Mesodermal cell (in vitro differentiated cells): ENCODE results near the gene ZNF785.
"Not testable (repeated sequence)": the region's sequence is repeated elsewhere in the genome, so short reads cannot be mapped to it uniquely, and the experiment has no call there.

ENCODE experiments used
- H3K27ac ChIP-seq: 2 replicates; pipeline ENCODE4 v1.7.0; 2013; ENCODE audit warnings: mild to moderate bottlenecking, low read depth, low read length, moderate library complexity; ENCODE audit not compliant: severe bottlenecking
- H3K36me3 ChIP-seq: 2 replicates; pipeline ENCODE4 v1.7.1; 2013; ENCODE audit warnings: mild to moderate bottlenecking, low read length, moderate library complexity; ENCODE audit not compliant: control insufficient read depth, insufficient read depth
- H3K4me1 ChIP-seq: one replicate; pipeline ENCODE4 v1.7.1; 2013; ENCODE audit warnings: mild to moderate bottlenecking, low read length; ENCODE audit not compliant: insufficient read depth, control insufficient read depth, poor library complexity, severe bottlenecking
- H3K4me3 ChIP-seq: 2 replicates; pipeline ENCODE4 v1.7.0; 2013; ENCODE audit warnings: low read length, control low read depth, mild to moderate bottlenecking; ENCODE audit not compliant: insufficient read depth, poor library complexity, severe bottlenecking; ENCODE audit errors: extremely low read depth
- H3K9me3 ChIP-seq: 2 replicates; pipeline ENCODE4 v1.7.1; 2013; ENCODE audit warnings: mild to moderate bottlenecking, low read length, moderate library complexity; ENCODE audit not compliant: control insufficient read depth
- WGBS, 2 experiments: methylation state at CpG; one replicate each; pipeline ENCODE4 v1.1.5; 2013; ENCODE audit warnings: missing lambda C conversion rate in 2 of 2; ENCODE audit not compliant: insufficient coverage in 2 of 2; 5-methylcytosine and 5-hydroxymethylcytosine counted together

ZNF785 gene

GRCh38 chr16:30539000-30539964 lies 46.2 kb downstream of the ZNF785 start:
- Histone ChIP-seq H3K4me1 (peaks cover 27% of the 10 kb centered on the region), H3K27ac (no peak overlapping the region)
- WGBS, 2 experiments, result 92 to 98% methylated on average over 7 of the region's 8 CpGs

DNA sequence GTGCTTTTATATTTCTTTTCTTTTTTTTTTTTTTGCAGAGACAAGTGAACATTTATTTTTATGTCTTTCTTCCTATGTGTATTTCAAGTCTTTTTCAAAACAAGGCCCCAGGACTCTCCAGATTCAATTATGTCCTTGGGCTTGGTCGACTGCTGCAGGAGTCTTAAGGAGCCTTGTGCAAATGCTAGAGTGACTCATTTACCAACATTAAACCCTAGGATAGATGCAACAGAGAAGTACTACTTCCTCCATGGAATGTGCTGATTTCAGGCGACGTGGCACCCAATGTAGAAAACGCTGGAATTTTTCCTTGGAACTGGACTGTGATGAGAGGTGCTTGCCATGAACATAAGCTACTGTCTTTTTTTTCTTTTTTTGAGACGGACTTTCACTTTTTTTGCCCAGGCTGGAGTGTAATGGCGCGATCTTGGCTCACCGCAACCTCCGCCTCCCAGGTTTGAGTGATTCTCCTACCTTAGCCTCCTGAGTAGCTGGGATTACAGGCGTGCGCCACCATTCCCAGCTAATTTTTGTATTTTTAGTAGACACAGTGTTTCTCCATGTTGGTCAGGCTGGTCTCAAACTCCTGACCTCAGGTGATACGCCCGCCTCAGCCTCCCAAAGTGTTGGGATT lies 49.0 kb downstream of the ZNF785 start:
- H3K27ac ChIP-seq, H3K9me3 ChIP-seq: not testable (repeated sequence)
- peak overlapping the region; percentile 56 for H3K4me3 ChIP-seq
- H3K4me1 ChIP-seq, result peaks cover 18% of the 10 kb centered on the region
- H3K36me3 ChIP-seq, result peaks cover 19% of the 10 kb centered on the region
- 87 to 96% methylated on average over 8 to 11 of the region's 13 CpGs for WGBS, 2 experiments

More at GRCh38 chr16:30539000-30539964, 46.2 kb downstream of the ZNF785 start:
- H3K4me3 ChIP-seq, result no peak overlapping the region
- H3K36me3 ChIP-seq, result peaks cover 6% of the 10 kb centered on the region
- no peaks in the 10 kb centered on the region for H3K9me3 ChIP-seq

GRCh38 chr16:30535777-30536190 lies 49.7 kb downstream of the ZNF785 start:
- peak overlapping the region; percentile 54 for H3K27ac ChIP-seq
- peaks cover 26% of the 10 kb centered on the region for H3K36me3 ChIP-seq
- peak overlapping the region; percentile 56 for H3K4me3 ChIP-seq
- H3K9me3 ChIP-seq, result no peaks in the 10 kb centered on the region
- WGBS, 2 experiments, result 39 to 50% methylated on average over 9 to 12 of the region's 12 CpGs
- peaks cover 12% of the 10 kb centered on the region for H3K4me1 ChIP-seq

DNA sequence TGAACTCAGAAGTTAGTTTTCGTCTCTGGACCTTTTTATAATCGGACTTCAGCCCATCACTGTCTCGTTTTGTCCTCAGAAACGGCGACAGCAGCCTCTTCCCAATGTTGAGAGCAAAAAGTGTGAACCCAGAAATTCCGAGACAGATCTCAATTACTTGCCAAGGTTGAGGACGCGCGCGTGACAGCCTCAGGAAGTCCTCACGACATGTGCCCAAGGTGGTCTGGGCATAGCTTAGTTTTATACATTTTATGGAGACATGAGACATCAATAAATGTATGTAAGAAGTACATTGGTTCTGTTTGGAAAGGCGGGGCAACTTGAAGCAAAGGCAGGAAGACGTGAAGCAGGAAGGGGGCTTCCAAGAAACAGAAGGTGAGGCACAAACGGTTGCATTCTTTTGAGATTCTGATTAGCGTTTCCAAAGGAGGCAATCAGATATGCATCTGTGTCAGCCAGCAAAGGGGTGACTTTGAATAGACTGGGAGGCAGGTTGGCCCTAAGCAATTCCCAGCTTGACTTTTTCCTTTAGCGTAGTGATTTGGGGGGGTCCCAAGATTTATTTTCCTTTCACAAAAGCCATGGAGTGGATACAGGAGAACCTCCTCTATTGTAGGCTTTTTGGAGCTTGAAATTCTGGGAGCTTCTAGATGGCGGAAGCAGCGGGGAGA lies 50.3 kb downstream of the ZNF785 start:
- WGBS, 2 experiments, result 2 to 7% methylated on average over 14 to 16 of the region's 18 CpGs
- Histone ChIP-seq H3K27ac (peak overlapping the region; percentile 54), H3K4me1 (peaks cover 12% of the 10 kb centered on the region), H3K4me3 (peak overlapping the region; percentile 56), H3K36me3 (peaks cover 30% of the 10 kb centered on the region), H3K9me3 (no peaks in the 10 kb centered on the region)

- Histone ChIP-seq H3K4me3 (peak within 1 kb of the TSS; percentile 56), H3K27ac (peak within 1 kb of the TSS; percentile 54), H3K4me1 (peaks cover 12% of the 10 kb centered on the region), H3K36me3 (peaks cover 30% of the 10 kb centered on the region), H3K9me3 (no peaks in the 10 kb centered on the region)
- 1% methylated on average over 59 to 70 of the region's 70 CpGs for WGBS, 2 experiments
Observed at GRCh38 chr16:30534368-30535105, 51.0 kb downstream of the ZNF785 start, which contains the start of gene ZNF747. Gene ZNF747 (minus strand): TSS chr16:30534858. CDS start chr16:30534679, 179 bp downstream.

DNA sequence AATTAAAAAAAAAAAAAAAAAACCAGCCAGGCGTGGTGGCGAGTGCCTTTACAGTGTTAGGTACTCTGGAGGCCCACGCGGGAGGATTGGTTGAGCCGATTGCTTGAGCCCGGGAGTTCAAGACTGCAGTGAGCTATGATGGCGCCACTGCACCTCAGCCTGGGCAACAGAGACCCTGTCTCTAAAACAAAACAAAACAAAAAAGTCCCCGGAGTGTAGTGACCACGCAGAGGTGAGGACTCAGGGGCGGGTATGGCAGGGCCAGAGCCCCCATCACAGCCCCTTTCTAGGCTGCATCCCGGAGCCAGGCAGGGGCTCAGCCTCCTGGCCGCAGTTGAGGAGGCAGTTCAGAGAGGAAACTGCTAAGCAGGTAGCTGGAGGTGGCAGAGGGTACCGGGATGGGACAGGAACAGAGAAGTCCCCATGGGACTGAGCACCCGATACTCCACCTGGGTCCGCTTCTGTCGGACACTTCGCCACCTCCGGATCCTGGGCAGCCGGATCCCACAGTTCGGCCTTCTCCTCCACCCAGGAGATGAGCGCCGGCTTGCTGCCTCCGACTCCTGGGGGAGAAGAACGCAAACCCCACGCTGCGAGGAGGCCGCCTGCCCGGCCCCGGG lies 51.6 kb downstream of the ZNF785 start:
- H3K4me3 ChIP-seq, result peak overlapping the region; percentile 56
- peak overlapping the region; percentile 29 for H3K27ac ChIP-seq
- H3K4me1 ChIP-seq, result peaks cover 12% of the 10 kb centered on the region
- H3K36me3 ChIP-seq, result peaks cover 30% of the 10 kb centered on the region
- H3K9me3 ChIP-seq, result no peaks in the 10 kb centered on the region
- WGBS, 2 experiments, result 25 to 40% methylated on average over 17 to 21 of the region's 29 CpGs

DNA sequence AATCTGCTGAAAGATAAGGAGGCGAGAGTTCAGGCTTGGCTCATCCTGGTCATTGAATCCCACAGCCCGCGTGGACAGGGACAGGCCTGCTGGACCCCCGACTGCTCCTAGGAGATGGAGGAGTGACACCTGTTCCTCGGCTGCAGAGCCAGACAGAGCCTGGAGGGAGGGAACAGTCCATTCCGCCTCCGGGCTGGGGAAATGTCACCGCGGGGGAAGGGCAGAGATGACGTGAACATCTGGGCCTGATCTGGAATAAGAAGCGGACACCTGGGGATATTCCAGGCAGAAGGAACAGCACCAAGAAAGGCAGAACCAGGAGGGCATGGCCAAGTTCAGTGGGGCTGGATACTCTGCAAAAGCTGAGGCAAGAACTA lies 52.4 kb downstream of the ZNF785 start:
- Histone ChIP-seq H3K27ac (no peak overlapping the region), H3K9me3 (no peaks in the 10 kb centered on the region), H3K36me3 (peaks cover 30% of the 10 kb centered on the region), H3K4me3 (no peak overlapping the region), H3K4me1 (peaks cover 12% of the 10 kb centered on the region)
- WGBS, 2 experiments, result 85 to 90% methylated on average over 11 of the region's 11 CpGs

DNA sequence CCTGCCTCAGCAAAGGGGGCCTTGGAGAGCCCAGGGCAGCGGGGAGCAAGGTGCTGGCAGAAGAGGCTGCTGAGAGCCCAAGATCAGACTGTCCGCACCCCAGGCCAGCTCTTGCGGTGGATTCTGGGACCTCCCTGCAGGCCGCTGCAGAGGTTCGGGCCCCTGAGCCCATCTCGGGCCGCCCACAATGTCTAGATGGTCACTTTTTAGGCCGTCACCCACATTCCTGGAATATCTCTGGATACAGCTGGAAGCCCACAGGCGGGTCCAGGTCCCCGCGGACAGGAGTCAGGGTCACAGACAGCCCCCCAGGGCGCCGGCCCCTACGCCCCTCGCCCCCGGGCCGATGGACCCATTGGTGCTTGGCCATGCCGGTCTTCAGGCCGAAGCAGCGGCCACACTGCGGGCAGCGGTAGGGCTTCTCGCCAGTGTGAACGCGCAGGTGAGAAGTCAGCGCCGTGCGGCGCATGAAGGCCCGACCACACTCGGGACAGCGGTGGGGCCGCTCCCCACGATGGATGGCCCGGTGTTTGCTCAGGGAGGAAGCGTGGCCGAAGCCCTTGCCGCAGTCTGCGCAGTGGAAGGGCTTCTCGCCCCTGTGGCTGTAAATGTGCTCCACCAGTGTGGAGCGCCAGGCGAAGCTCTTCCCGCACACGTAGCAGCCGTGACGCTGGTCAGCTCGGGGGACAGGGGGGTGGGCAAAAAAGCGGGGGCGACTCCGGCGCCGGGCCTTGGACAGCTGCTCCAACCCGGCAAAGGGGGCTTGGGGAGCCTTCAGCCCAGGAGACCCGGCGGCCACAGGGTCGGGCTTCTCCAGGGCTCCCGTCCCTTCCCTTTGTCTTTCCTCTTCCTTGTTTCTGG lies 53.0 kb downstream of the ZNF785 start:
- 96 to 97% methylated on average over 47 to 53 of the region's 57 CpGs for WGBS, 2 experiments
- Histone ChIP-seq H3K36me3 (peaks cover 30% of the 10 kb centered on the region), H3K27ac (no peak overlapping the region), H3K4me3 (no peak overlapping the region), H3K4me1 (peaks cover 17% of the 10 kb centered on the region), H3K9me3 (no peaks in the 10 kb centered on the region)
